ENCODE results near the gene WDR37.
A peak's percentile ranks its signal among the peaks of the same experiment; 100 is the strongest.
"Not testable (repeated sequence)": the region's sequence is repeated elsewhere in the genome, so short reads cannot be mapped to it uniquely, and the experiment has no call there.

Gene WDR37

GRCh38 chr10:1056326-1057105 is at the start of gene WDR37:
TSS of gene WDR37 (plus strand) at chr10:1056385. CDS start at chr10:1072156, 15,771 bp downstream.
- FAIRE-seq (peak; percentile 69), DNase-seq (ENCODE audit: insufficient read length, low spot score) (peak; percentile 82)

- DNase-seq (ENCODE audit: insufficient read length, low spot score) (no peak), FAIRE-seq (no peak)
These were observed 49.6 kb upstream of the WDR37 start for GRCh38 chr10:1006573-1006972.

GRCh38 chr10:1007583-1007982 is 48.6 kb upstream of the WDR37 start:
- DNase-seq (ENCODE audit: insufficient read length, low spot score) (no peak), FAIRE-seq (no peak)

- DNase-seq (ENCODE audit: insufficient read length, low spot score) (no peak), FAIRE-seq (no peak)
These were observed 47.1 kb upstream of the WDR37 start for GRCh38 chr10:1009071-1009494.

GRCh38 chr10:1009947-1010346 is 46.2 kb upstream of the WDR37 start:
- FAIRE-seq; DNase-seq (ENCODE audit: insufficient read length, low spot score): not testable (repeated sequence)

GRCh38 chr10:1010703-1011102 is 45.5 kb upstream of the WDR37 start:
- no peak for DNase-seq (ENCODE audit: insufficient read length, low spot score)
- no peak for FAIRE-seq

- FAIRE-seq (no peak), DNase-seq (ENCODE audit: insufficient read length, low spot score) (no peak)
These were observed 44.5 kb upstream of the WDR37 start for GRCh38 chr10:1011696-1012095.

GRCh38 chr10:1015688-1016087 is 40.5 kb upstream of the WDR37 start:
- no peak for DNase-seq (ENCODE audit: insufficient read length, low spot score)
- FAIRE-seq = no peak

- DNase-seq (ENCODE audit: insufficient read length, low spot score) (no peak), FAIRE-seq (no peak)
These were observed 36.8 kb upstream of the WDR37 start for GRCh38 chr10:1019362-1019761.

- FAIRE-seq (no peak), DNase-seq (ENCODE audit: insufficient read length, low spot score) (no peak)
These were observed 35.7 kb upstream of the WDR37 start for GRCh38 chr10:1020460-1020859.

GRCh38 chr10:1020958-1021357 is 35.2 kb upstream of the WDR37 start:
- DNase-seq (ENCODE audit: insufficient read length, low spot score) (no peak), FAIRE-seq (no peak)

GRCh38 chr10:1022413-1022812 is 33.8 kb upstream of the WDR37 start:
- no peak for FAIRE-seq
- DNase-seq (ENCODE audit: insufficient read length, low spot score) = no peak

GRCh38 chr10:1024103-1024502 is 32.1 kb upstream of the WDR37 start:
- no peak for DNase-seq (ENCODE audit: insufficient read length, low spot score)
- FAIRE-seq = no peak

GRCh38 chr10:1025683-1026082 is 30.5 kb upstream of the WDR37 start, which contains the start of gene IDI2:
TSS of gene IDI2 (minus strand) at chr10:1025859. CDS start at chr10:1024723, 1,136 bp downstream.
- DNase-seq (ENCODE audit: insufficient read length, low spot score) (no peak), FAIRE-seq (no peak)

GRCh38 chr10:1026578-1026977 is 29.6 kb upstream of the WDR37 start:
- FAIRE-seq (no peak), DNase-seq (ENCODE audit: insufficient read length, low spot score) (no peak)

GRCh38 chr10:1029838-1030237 is 26.3 kb upstream of the WDR37 start:
- FAIRE-seq (no peak), DNase-seq (ENCODE audit: insufficient read length, low spot score) (no peak)

GRCh38 chr10:1033601-1034000 is 22.6 kb upstream of the WDR37 start:
- no peak for DNase-seq (ENCODE audit: insufficient read length, low spot score)
- FAIRE-seq = no peak

GRCh38 chr10:1034758-1035157 is 21.4 kb upstream of the WDR37 start:
- no peak for FAIRE-seq
- no peak for DNase-seq (ENCODE audit: insufficient read length, low spot score)

- no peak for FAIRE-seq
These were observed 21.0 kb upstream of the WDR37 start for GRCh38 chr10:1035201-1035600.

GRCh38 chr10:1036341-1036791 is 19.8 kb upstream of the WDR37 start:
- FAIRE-seq (no peak), DNase-seq (ENCODE audit: insufficient read length, low spot score) (no peak)

More at GRCh38 chr10:1035201-1035600, 21.0 kb upstream of the WDR37 start:
- no peak for DNase-seq (ENCODE audit: insufficient read length, low spot score)

GRCh38 chr10:1037098-1037497 is 19.1 kb upstream of the WDR37 start:
- FAIRE-seq (no peak), DNase-seq (ENCODE audit: insufficient read length, low spot score) (no peak)

GRCh38 chr10:1038769-1039168 is 17.4 kb upstream of the WDR37 start:
- not testable (repeated sequence) for DNase-seq (ENCODE audit: insufficient read length, low spot score); FAIRE-seq
